Activated CD4-positive, alpha-beta T cell treated with anti-CD3 and anti-CD28 coated beads for 1 hour (primary cell): ENCODE measurements around the gene NUP214.

ENCODE experiments used
- DNase-seq: peaks from one replicate; pipeline ENCODE4 v3.0.0-alpha.2; 2020

Gene NUP214

DNA sequence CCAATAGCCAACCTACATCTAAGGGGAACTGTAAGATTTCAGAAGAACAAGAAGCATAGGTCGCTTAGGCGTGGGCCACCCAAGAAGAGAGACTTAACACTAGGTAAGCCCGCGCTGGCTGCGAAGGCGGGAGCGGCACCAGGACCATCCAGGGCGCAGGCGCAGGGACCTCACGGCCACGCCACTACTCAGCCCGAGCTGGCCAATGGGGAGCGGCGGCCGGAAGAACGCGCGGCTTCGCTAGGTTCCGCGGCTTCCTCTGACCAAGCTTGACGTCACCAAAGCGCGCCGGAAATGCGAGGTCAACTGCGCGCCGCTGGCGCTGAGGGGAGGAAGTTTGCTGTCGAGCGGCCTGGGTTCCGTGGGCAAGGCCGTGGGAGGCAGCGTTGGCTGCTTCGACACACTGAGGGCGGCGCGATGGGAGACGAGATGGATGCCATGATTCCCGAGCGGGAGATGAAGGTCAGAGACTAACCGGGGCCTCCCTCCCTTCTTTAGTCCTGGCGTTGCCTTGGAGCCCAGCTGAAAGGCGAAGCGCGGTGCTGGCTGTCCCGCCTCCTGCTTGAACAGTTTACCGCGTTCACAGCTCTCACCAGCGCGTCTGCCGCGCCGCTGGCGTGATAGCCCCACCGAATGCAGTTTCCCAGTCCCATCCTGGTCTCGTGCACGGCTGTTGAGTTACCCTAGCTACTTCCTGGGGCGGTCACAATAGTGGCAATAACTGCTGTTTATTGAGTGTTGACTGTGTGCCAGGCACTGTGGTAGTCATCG lies at the start of gene NUP214:
TSS of gene NUP214 (plus strand) at position 299 of the 771 bp plus-strand sequence. CDS start at position 418, 119 bp downstream.
- DNase-seq: peak; percentile 100

DNA sequence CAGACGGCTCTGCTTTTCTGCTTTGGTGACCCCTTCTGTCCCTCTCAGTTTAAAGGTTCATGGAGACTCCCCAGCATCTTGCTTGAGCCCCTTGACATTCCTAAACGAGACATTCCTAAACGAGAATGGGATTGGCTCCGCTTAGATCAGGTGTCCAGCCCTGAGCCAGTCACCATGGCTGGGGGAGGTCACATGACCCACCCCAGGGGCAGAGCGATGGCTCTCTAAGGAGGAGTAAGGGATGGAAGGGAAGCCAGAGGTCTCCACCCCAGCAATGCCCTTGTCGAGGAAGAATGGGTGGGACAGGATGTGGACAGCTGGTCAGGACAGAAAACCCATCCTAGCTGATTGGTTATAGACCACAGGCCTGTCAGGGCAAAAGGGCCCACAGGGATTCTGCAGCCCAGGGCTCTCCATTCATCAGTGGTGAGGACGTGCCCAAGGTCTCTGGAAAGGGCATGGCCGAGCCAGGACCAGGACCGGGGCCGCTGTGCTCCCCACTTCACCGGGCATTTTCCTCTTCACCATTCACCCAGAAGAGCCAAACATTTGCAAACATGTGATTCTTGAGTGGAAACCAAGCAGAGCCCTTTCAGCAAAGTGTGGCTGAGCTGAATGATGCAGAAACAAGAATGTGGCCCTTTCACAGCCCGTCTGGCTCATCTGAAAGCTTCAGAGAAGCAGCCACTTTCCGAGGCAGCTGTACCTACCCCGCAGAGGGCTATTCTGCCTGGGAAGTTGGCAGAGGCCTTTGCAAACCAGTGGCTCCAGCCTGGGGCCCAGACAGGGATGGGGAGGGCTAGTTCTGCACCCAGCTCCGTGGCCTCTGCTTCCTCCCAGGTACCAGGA lies 48.8 kb upstream of the NUP214 start:
- no peak for DNase-seq

DNA sequence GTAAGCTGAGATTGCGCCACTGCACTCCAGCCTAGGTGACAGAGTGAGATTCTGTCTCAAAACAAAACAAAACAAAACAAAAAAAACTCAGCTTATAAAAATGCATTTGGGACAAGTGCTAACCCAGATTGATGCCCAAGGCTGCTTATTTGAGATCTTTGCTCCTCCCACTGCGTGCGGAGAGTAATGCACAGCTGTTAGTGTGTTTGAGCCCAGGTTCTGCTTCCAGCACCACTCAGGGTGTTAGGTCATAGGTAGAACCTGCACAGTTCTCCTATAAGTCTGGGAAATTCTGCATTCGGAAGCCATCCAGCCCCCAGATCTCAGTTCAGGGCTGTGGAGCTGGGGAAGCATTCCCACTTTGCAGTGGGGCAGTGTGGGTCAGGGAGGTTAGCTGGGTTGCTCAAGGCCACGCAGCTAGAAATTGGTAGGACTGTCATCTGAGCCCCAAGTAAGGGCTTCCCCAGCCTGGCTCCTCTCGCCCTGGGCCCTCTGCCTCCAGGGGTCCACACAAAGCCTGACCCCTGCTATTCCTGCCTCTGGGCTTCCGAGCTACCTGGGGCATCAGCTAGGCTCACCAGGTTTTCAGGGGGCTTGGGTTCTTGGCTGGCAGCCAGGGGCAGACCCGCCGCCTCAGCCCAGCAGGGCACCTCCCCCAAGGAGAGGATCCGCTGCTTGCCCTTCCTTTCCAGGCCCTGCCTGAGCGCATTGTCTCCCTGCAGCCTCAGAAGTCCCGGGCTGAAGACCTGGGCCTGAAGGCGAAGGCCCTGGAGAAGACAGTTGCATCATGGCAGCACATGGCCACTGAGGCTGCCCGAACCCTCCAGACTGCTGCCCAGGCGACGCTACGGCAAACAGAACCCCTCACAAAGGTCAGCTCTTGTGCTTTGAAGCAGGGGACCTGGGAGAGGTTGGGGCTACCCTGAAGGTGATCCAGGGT lies 46.7 kb upstream of the NUP214 start:
- no peak for DNase-seq

DNA sequence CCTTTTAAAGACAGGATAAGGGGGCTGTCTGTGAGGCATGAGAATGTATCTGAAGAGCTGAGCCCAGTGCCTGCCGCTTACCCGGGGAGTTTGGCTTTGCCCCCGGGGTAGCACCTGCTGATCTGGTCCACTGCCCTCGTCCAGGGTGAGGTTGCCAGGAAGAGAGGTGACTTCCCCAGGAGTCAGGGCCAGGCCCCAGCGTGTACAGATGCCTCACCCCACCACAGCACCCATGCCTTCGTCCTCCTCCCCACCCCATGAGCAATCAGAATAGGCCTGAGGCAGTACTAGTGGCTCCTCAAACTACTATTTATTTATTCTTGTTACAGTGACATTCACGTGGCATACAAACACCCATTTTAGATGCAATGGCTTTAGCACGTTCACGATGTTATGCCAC lies 44.8 kb upstream of the NUP214 start:
- DNase-seq: no peak

DNA sequence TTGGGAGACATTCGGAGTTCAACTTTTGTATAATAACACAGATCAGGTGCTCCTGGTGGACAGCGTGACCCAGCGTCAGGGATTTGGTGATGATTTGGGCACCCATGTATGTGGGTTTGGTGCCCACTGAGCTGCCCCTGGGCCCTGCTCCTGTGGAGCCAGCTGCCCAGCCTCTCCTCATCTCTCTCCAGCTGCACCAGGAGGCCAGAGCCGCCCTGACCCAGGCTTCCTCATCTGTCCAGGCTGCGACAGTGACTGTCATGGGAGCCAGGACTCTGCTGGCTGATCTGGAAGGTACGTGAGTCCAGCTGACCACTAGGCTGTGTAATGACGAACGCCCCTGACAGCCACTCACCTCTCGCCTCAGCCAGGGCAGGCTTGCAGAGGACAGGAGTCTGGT lies 43.5 kb upstream of the NUP214 start:
- DNase-seq: no peak

DNA sequence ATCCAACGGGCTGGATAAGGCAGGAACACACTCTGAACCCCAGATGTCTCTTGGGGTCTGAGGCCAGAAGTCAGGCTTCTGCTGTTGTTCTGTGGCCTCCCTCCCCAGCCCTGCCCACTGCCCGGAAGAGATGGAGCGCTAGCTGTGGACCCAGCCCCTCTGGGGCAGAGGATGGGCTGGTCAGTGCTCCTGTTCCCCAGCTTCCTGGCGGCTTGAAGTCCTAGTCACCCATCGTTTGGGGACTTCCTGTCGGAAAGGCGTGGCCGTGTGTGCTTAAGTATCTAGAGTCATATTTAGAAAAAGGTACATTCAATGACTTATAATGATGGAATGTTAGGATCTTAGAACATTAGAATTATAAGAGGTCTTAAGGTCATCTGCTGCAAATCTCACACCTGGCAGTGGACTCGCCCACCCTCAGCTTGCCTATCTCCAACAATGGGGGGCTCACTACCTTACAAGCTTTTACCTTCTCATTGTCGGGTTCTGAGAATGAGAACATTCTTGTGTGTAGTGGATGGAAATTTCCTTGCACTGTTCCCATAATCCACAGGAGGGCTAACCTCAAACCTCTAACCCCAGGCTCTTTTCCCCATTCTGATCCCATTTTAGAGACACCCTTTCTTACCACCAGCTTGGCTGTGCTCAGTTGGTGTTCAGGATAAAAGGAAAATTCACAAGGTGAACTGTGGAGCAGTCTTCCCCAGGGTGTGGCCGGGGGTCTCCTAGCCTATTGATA lies 42.4 kb upstream of the NUP214 start:
- no peak for DNase-seq

DNA sequence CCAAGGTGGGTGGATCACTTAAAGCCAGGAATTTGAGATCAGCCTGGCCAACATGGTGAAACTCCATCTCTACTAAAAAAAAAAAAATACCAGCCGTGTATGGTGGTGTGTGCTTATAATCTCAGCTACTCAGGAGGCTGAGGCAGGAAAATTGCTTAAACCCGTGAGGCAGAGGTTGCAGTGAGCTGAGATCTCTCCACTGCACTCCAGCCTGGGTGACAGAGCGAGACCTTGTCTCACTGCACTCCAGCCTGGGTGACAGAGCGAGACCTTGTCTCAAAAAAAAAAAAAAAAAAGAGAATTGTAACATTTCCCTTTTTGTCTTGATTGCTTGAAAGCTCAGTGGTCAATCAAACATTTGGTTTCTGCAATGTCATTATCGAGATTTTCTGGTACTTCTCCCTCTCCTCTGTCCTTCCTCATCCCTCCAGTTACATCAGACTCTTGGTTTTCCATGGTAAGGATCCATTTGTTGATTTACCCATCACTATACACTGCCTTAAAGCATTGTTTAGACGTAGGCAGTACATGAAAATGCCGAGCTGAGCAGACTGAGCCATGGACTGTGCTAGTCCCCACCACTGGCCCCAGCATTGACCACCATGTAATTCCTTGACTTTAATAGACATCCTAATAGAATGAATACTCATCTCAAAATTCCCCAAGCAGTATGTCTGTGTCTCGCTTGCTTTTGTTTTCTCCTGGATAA lies 40.6 kb upstream of the NUP214 start:
- no peak for DNase-seq

DNA sequence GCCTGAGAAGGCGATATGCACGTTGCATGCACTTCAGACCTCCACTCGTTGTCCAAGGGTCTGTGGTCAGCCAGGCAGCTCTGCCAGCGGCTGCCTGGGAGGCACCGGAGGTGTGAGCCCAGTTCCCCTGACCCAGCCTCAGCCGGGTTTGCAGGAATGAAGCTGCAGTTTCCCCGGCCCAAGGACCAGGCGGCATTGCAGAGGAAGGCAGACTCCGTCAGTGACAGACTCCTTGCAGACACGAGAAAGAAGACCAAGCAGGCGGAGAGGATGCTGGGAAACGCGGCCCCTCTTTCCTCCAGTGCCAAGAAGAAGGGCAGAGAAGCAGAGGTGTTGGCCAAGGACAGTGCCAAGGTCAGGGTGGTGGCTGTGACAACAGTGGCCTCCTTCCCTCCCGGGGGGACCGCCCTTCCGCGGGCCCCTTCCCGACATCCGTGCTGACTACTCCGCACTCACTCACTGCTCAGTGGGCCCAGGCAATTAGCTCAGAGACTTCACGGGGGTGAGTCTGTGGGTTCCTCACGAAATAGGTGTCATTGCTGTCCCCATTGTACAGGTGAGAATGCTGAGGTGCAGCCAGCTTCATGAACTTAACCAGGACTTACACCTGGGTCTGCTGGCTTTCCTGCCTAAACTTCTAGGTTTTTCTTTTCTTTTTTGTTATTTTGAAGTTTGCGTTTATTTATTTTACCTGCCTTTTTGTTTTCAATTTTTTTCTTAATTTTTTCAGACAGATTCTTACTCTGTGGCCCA lies 39.8 kb upstream of the NUP214 start:
- DNase-seq: no peak

DNA sequence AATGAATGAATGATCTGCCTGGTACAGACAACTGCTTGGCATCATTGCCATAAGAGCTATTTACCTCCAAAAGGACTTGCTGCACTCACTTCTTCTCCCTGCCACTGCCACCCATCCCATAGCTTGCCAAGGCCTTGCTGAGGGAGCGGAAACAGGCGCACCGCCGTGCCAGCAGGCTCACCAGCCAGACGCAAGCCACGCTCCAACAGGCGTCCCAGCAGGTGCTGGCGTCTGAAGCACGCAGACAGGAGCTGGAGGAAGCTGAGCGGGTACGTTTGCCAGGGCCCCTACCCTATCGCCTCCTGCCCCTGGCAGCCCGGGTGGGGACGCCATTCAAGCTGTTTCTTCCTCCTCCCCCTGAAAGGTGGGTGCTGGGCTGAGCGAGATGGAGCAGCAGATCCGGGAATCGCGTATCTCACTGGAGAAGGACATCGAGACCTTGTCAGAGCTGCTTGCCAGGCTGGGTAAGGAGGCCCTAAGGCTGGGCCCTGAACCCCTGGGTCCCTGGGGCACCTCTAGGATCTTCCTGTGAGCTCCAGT lies 38.0 kb upstream of the NUP214 start:
- no peak for DNase-seq

DNA sequence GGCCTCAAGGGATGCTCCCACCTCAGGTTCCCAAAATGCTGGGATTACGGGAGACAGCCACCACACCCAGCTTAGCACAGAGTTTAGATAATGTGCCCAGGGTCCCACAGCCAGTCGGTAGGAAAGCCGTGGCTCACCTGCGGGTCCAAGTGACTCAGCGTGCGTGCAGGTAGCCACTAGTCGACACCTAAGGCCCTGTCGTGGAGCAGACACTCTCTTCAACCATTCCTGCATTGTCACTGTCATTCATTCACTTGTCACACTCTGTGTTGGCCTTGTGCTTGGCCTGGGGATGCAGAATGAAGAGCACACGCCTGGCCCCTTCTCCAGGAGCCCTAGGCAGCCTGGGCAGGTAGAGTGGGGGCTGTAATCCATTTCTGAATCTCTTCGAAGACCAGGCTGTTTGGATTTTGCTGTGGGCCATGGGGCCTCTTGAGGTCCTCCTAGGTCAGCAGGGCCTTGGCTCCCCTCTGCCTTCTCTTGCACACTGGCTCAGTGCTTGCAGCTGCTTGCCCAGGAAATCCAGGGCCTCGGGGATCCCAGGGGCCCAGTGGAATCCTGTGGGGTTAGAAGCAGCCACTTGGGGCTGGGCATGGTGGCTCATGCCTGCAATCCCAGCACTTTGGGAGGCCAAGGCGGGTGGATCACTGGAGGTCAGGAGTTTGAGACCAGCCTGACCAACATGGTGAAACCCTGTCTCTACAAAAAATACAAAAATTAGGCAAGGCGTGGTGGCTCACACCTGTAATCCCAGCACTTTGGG lies 35.2 kb upstream of the NUP214 start:
- no peak for DNase-seq

DNA sequence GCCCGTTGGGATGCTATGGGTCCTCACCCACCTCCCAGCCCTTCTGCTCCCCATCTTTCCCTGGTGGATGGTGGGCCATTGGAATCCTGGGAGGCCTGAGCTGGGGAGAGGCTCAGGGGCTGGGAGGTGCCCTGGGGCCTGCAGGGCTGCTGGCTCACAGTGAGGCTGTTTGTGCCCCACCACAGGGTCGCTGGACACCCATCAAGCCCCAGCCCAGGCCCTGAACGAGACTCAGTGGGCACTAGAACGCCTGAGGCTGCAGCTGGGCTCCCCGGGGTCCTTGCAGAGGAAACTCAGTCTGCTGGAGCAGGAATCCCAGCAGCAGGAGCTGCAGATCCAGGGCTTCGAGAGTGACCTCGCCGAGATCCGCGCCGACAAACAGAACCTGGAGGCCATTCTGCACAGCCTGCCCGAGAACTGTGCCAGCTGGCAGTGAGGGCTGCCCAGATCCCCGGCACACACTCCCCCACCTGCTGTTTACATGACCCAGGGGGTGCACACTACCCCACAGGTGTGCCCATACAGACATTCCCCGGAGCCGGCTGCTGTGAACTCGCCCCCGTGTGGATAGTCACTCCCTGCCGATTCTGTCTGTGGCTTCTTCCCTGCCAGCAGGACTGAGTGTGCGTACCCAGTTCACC lies 33.9 kb upstream of the NUP214 start:
- DNase-seq: no peak

DNA sequence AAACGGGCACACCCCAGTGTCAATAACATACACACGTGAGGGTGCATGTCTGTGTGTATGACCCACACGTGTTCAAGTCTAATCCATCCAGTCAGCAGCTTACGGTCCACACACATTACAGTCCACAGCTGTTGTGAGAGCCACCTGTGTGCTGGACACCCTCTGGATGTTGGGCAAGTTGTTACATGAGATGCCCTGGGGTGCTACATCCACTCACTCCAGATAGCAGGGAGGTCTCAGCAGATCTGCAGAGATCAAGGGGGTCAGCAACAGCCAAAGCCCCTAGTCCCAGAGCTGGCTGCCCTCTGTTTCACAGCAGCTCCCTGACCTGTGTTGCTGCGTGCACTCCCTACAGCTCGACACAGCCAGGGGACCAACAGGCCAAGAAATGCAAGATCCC lies 33.4 kb upstream of the NUP214 start:
- DNase-seq: no peak

DNA sequence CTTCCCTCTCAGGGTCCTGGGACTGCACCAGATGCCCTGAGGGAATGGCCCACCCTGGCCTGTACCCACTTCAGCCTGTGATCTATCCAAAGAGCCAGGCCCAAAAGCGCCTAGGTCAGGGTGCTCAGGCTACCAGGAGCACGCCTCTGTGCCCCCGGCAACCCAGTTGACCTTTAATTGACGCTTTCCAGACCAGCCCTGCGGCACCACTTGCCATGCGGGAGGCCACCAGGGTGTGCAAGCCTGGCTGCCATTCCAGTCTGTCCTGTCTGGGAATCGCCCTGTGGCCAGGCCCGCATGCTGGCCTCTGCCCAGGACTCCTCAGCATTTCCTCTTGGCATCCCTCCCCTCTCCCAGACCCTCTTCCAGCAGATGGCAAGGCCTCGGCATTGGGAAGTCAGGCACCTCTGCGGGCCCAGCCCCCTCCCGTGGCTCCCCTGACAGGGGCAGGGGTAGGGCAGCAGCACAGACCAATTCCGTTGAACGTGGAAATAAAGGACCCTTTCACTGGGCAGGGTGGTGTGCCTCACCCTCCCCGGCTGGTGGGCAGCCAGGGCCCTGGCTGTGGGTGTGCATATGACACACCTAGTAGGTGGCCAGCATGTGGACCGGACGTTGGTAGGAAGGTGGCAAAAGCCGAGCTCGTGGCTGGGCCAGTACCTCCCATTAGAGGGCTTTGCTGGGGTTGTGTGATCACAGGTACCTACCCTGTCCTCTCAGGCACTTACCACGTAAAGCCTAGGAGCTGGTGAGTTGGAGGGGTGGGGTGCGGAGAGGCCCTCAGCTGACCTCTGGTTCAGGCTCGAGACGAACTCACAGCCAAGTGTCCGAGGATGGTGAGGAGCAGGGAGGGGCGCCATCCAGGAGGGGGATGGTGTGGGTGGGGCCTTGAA lies 32.6 kb upstream of the NUP214 start:
- no peak for DNase-seq

DNA sequence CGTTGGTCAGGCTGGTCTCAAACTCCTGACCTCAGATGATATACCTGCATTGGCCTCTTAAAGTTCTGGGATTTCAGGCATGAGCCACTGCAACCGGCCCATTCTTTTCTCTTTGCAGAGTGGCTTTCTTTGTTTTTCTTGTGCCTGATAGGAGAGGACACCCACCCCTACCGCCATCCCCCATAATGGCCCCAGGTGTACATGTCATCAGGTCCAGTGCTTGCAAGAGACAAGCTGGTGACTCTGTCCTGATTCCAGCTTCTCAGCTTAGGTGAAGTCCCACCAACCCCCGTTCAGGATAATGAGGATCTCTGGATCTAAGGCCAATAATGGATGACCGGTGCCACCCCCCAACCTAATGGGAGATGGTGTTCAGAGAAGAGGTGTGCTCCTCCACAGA lies 31.4 kb upstream of the NUP214 start:
- DNase-seq: no peak

DNA sequence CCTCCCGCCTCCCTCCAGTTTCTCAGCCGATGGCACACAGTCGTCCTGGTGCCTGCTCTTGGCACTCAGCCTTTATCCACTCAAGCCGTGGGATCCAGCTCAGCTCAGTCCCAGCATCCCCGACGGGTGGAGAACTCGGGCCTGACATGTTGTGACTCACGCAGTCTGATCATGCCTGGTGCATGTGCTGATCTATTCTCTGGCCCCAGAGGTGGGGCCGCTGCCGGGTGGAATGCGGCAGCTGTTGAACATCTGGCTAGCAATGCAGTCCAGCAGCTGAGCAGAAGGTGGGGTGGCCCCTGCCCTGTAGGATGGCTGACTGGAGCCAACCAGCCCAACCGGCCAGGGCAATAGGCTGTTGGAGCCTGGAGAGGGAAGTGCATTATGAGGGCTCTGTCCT lies 30.8 kb upstream of the NUP214 start:
- DNase-seq: no peak

DNA sequence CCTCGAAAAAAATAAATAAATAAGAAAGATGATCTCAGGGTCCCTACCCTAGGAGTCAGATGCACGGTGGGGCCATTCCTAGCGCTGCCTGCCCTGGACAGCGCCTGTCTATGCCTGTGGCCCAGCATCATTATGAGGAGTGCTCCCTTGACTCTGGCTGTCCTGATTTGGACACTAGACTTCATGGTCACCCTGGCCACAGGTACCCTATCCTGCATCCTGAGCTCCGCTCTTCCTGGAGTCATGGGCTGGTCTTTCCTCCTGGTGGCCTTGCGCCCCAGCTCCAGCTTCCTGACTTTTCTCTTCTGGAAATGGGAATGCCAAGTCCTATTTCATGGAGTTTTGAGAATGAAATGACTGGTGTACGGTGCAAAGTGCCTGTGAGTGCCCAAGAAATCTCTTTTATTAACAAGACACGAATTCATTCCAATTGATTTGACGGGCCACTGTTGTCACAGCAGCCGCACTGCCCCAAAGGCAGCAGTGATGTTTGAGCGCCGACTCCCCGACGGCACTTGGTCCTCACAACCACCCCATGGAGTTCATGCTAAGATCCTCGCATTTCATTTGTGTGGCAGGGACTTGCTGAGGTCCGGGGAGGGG lies 29.6 kb upstream of the NUP214 start:
- DNase-seq: no peak

DNA sequence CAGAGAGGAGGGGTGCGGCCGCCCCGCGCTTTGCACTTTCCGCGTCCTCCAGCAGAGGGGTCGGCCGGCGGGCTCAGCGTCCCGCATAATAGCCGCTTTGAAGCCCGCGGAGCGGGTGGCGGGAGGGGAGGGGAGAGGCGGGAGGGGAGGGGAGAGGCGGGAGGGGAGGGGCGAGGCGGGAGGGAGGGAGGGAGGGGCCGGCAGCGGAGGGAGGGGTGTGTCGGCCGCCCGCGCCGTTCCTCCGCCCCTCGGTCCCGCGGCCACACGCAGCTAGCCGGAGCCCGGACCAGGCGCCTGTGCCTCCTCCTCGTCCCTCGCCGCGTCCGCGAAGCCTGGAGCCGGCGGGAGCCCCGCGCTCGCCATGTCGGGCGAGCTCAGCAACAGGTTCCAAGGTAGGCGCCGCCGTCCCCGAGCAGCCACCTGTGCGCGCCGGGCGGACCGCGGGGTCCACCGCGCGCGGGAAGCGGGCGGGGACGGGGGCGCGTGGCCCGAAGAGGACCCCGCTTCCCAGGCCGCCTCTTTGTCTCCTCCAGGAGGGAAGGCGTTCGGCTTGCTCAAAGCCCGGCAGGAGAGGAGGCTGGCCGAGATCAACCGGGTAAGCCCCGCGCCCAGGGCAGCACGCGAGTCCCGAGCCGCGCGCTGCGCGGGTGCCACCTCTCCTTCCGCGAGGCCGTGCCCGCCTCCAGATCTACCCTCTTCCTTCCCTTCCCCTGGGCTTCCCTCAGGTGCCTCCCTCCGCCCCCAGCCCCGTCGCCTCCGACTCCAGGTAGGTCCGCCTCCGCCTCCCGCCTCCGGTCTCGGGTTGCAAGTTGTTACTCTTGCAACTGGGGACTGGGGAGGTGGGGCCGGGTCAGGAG lies 28.9 kb upstream of the NUP214 start, which contains the start of gene AIF1L:
TSS of gene AIF1L (plus strand) at position 263 of the 857 bp plus-strand sequence. CDS start at position 362, 99 bp downstream.
- DNase-seq: no peak
